ENCODE measurements around the gene DDX11.
"Not testable (repeated sequence)": the region's sequence is repeated elsewhere in the genome, so short reads cannot be mapped to it uniquely, and the experiment has no call there.

DNA sequence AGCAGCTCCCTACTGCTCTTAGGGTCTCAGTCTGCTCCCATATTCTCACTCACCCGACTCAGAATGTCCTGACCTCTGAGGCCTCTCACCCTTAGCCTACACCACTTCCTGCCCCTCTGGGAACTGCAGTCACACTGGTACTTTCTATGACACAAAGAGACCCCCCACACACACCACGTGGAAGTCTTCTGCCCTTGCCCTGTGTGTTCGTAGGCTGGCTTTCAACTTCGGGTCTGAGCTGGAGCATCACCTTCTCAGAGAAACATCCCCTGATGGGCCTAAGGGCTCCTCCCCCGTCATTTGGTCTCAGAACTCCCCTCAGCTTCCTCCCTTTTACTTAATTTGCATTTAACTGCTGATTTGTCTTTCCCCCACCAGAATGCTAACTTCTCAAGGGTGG lies 22.0 kb upstream of the DDX11 start:
- TF ChIP-seq, protein P1, sequence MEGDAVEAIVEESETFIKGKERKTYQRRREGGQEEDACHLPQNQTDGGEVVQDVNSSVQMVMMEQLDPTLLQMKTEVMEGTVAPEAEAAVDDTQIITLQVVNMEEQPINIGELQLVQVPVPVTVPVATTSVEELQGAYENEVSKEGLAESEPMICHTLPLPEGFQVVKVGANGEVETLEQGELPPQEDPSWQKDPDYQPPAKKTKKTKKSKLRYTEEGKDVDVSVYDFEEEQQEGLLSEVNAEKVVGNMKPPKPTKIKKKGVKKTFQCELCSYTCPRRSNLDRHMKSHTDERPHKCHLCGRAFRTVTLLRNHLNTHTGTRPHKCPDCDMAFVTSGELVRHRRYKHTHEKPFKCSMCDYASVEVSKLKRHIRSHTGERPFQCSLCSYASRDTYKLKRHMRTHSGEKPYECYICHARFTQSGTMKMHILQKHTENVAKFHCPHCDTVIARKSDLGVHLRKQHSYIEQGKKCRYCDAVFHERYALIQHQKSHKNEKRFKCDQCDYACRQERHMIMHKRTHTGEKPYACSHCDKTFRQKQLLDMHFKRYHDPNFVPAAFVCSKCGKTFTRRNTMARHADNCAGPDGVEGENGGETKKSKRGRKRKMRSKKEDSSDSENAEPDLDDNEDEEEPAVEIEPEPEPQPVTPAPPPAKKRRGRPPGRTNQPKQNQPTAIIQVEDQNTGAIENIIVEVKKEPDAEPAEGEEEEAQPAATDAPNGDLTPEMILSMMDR (IDR thresholded peaks at IDR 0.05 in 2 of 3, conservative IDR thresholded peaks at IDR 0.05 in 1 of 3; ENCODE audit: borderline replicate concordance in 1 of 3, insufficient read depth in 1 of 3, low read depth in 2 of 3, low read length in 2 of 3) = not testable (repeated sequence)
- not testable (repeated sequence) for TF ChIP-seq EZH2 (IDR thresholded peaks at IDR 0.05); SRF (IDR thresholded peaks at IDR 0.05; ENCODE audit: low read depth); ZNF274 (IDR thresholded peaks at IDR 0.05; ENCODE audit: low read depth, low read length); EZH2phosphoT487 (IDR thresholded peaks at IDR 0.05; ENCODE audit: borderline replicate concordance); SIN3A (IDR thresholded peaks at IDR 0.05; ENCODE audit: low read depth)
